HCT116 (cell line): ENCODE results near the gene TEX2. TPM values are rescaled to one million over a fixed set of nuclear protein-coding genes. Genes with fewer than 3 reads are reported as not detected.
A peak's percentile ranks its signal among the peaks of the same experiment; 100 is the strongest.

Source experiments
- ATAC-seq: fragments of 200-7000 bp; cut with Tn5 transposase; 2 replicates; pipeline ENCODE4 v1.9.1; 2020; ENCODE audit warnings: mild to moderate bottlenecking, moderate library complexity
- BruUV-seq: library from RNA; stranded (reverse); fragments of 400-500 nt; replicated peaks from 2 replicates; lab custom pipeline; 2021; lab: Mats Ljungman, UMichigan
- CTCF ChIA-PET: fragments of 300-600 bp; sonication (Branson Sonifier 250); formaldehyde crosslinking; loops from one replicate; lab custom pipeline; 2021; ENCODE audit warnings: antibody characterized with exemption; lab: Charles Lee
- POLR2A ChIA-PET: fragments of 300-600, 350-600 bp; sonication (Branson Sonifier 250); formaldehyde crosslinking; loops from one replicate; lab custom pipeline; 2021; ENCODE audit warnings: antibody characterized with exemption; lab: Charles Lee
- RAD21 ChIA-PET, 2 experiments: fragments of 300-600 bp; sonication (Branson Sonifier 250); formaldehyde crosslinking; loops; one replicate each; lab custom pipeline; 2023; ENCODE audit warnings: low total read pairs in 2 of 2; ENCODE audit not compliant: uncharacterized antibody in 2 of 2, unreplicated experiment in 2 of 2, low non-redundant PET in 1 of 2; lab: Charles Lee
- DNase-seq: peaks from one replicate; pipeline ENCODE4 v3.0.0-alpha.2; 2010; ENCODE audit warnings: low read depth, low spot score
- H2AFZ ChIP-seq: fragments of 200-600 bp; shearing (Covaris generic), sonication (generic); 2 replicates; pipeline ENCODE4 v1.6.1; 2017; ENCODE audit warnings: low read depth, mixed run types, mixed read lengths, antibody characterized with exemption, low read length; ENCODE audit not compliant: poor library complexity, severe bottlenecking
- H3K27ac ChIP-seq: 2 replicates; pipeline ENCODE4 v1.5.1; 2012; ENCODE audit warnings: low read depth, low read length
- H3K27me3 ChIP-seq: fragments of 200-600 bp; sonication (generic); 2 replicates; pipeline ENCODE4 v1.6.1; 2016; ENCODE audit warnings: mixed run types, low read length, mixed read lengths; ENCODE audit not compliant: insufficient read depth
- H3K36me3 ChIP-seq, 2 experiments: fragments of 200-500 bp in 1 of 2; fragments of 200-600 bp in 1 of 2; sonication (Bioruptor generic) in 1 of 2; sonication (generic) in 1 of 2; 2 replicates each; pipeline versions ENCODE4 v1.5.1 to v1.6.1; 2014 to 2016; ENCODE audit warnings: low read length in 2 of 2, inconsistent platforms in 1 of 2, mixed read lengths in 1 of 2, mixed run types in 1 of 2; ENCODE audit not compliant: insufficient read depth in 2 of 2, control insufficient read depth in 1 of 2
- H3K4me1 ChIP-seq, 2 experiments: fragments of 200-600 bp in 1 of 2; sonication (generic) in 1 of 2; 2 replicates each; pipeline versions ENCODE4 v1.5.1 to v1.6.1; 2012 to 2017; ENCODE audit warnings: low read length in 2 of 2, inconsistent platforms in 1 of 2, mild to moderate bottlenecking in 1 of 2, mixed read lengths in 1 of 2, mixed run types in 1 of 2, moderate library complexity in 1 of 2; ENCODE audit not compliant: insufficient read depth in 2 of 2, control insufficient read depth in 1 of 2
- H3K4me2 ChIP-seq: fragments of 200-600 bp; sonication (generic); 2 replicates; pipeline ENCODE4 v1.6.1; 2017; ENCODE audit warnings: mixed run types, low read length, mixed read lengths
- H3K4me3 ChIP-seq, 2 experiments: fragments of 200-600 bp in 1 of 2; sonication (generic) in 1 of 2; replicated peaks in 1 of 2; 2 replicates each; pipeline ENCODE4 v1.5.1; 2011 to 2016; ENCODE audit warnings: low read length in 2 of 2, control low read depth in 1 of 2, low read depth in 1 of 2, mild to moderate bottlenecking in 1 of 2, mixed read lengths in 1 of 2, mixed run types in 1 of 2
- H3K79me2 ChIP-seq: fragments of 200-600 bp; sonication (generic); 2 replicates; pipeline ENCODE4 v1.6.1; 2017; ENCODE audit warnings: mild to moderate bottlenecking, mixed run types, low read length, moderate library complexity, mixed read lengths; ENCODE audit not compliant: insufficient read depth
- H3K9ac ChIP-seq: fragments of 200-600 bp; sonication (generic); 2 replicates; pipeline ENCODE4 v1.6.1; 2016; ENCODE audit warnings: low read length, mixed read lengths
- H3K9me2 ChIP-seq: fragments of 200-600 bp; sonication (generic), shearing (Covaris generic); 2 replicates; pipeline ENCODE4 v1.6.1; 2017; ENCODE audit warnings: mixed run types, mild to moderate bottlenecking, moderate library complexity; ENCODE audit not compliant: insufficient read depth
- H3K9me3 ChIP-seq, 2 experiments: fragments of 200-500 bp in 1 of 2; fragments of 200-600 bp in 1 of 2; sonication (Bioruptor generic) in 1 of 2; sonication (generic) in 1 of 2; 2 replicates each; pipeline ENCODE4 v1.6.1; 2014 to 2017; ENCODE audit warnings: low read length in 2 of 2, mixed read lengths in 2 of 2, inconsistent platforms in 1 of 2, low read depth in 1 of 2, mild to moderate bottlenecking in 1 of 2, mixed run types in 1 of 2, moderate library complexity in 1 of 2; ENCODE audit not compliant: control insufficient read depth in 1 of 2, insufficient read depth in 1 of 2
- H4K20me1 ChIP-seq: fragments of 200-600 bp; sonication (generic), shearing (Covaris generic); 2 replicates; pipeline ENCODE4 v1.6.1; 2017; ENCODE audit warnings: mixed run types, mild to moderate bottlenecking, moderate library complexity; ENCODE audit not compliant: insufficient read depth
- CTCF ChIP-seq, 3 experiments: fragments of 200-600 bp in 1 of 3; sonication (generic) in 1 of 3; IDR thresholded peaks in 2 of 3; conservative IDR thresholded peaks in 1 of 3; 2 replicates each; pipeline ENCODE4 v1.5.1; 2012 to 2017; ENCODE audit warnings: low read depth in 2 of 3, low read length in 2 of 3, antibody characterized with exemption in 1 of 3, borderline replicate concordance in 1 of 3, control low read depth in 1 of 3, mild to moderate bottlenecking in 1 of 3, mixed read lengths in 1 of 3, mixed run types in 1 of 3, moderate library complexity in 1 of 3; ENCODE audit not compliant: insufficient read depth in 1 of 3
- RAD21 ChIP-seq: IDR thresholded peaks from 2 replicates; pipeline ENCODE4 v1.6.1; 2012; ENCODE audit warnings: low read depth, mild to moderate bottlenecking
- SIN3A ChIP-seq: IDR thresholded peaks from 2 replicates; pipeline ENCODE4 v1.6.1; 2012; ENCODE audit warnings: low read depth
- intact Hi-C: fragments of 100-400 bp; cut with micrococcal nuclease; formaldehyde crosslinking; loops from 2 replicates; pipeline ENCODE4 v1.10.0; 2022
- total RNA-seq: library from RNA; stranded (reverse); gene quantifications from one replicate; pipeline ENCODE4 v1.2.1, GENCODE V29; 2021; ENCODE audit not compliant: unreplicated experiment

TEX2 gene
- total RNA-seq, 1 experiment from 2014 or later = 24.6 TPM

GRCh38 chr17:64216338-64217248 is 46.5 kb downstream of the TEX2 start:
- no peak overlapping the region for H3K4me2 ChIP-seq
- CTCF ChIA-PET = interaction anchor here (1.6 kb wide), 1 partner anchor 20 kb away, joined by 4 read pairs; no protein-coding TSS in a partner anchor

More at GRCh38 chr17:64216338-64217248, 46.5 kb downstream of the TEX2 start:
- RAD21 ChIA-PET = no interaction called here
- POLR2A ChIA-PET = no interaction called here
- no TSS peak for BruUV-seq
- Histone ChIP-seq H3K9me2 (no peaks in the 10 kb centered on the region), H4K20me1 (no peaks in the 10 kb centered on the region), H3K79me2 (peaks cover 10% of the 10 kb centered on the region), H3K9ac (no peak overlapping the region), H3K27ac (no peak overlapping the region)
- DNase-seq = no peak
- TF ChIP-seq RAD21 (peak; percentile 13; the same call in 1 of the 2 replicates), SIN3A (no peak), CTCF (IDR thresholded peaks at IDR 0.05 in 2 of 3, conservative IDR thresholded peaks at IDR 0.05 in 1 of 3; ENCODE audit: borderline replicate concordance in 1 of 3, insufficient read depth in 1 of 3, low read depth in 2 of 3, low read length in 2 of 3) (peak in 1 of 3 experiments; percentile 39; a peak in 3 of 6 replicates)
- TF ChIP-seq, all 23 proteins: peak for 2
- intact Hi-C loops = no loop called here
- H3K4me1 ChIP-seq = peaks cover 4 to 10% of the 10 kb centered on the region in 2 experiments; a peak in 2 of 4 replicates
- ATAC-seq = peak; percentile 83
- no peaks in the 10 kb centered on the region for H3K27me3 ChIP-seq
- peaks cover 0 to 4% of the 10 kb centered on the region in 2 experiments; a peak in 1 of 4 replicates for H3K36me3 ChIP-seq
- no peaks in the 10 kb centered on the region for H3K9me3 ChIP-seq
- no peak overlapping the region for H2AFZ ChIP-seq
- H3K4me3 ChIP-seq = no peak overlapping the region
